DMS53 treated with DMSO at 0.1 percent for 48 hours (cell line): Measurements from ENCODE around the gene MPDZ.

ENCODE experiments used
- DNase-seq: peaks from one replicate; lab custom pipeline; 2025; ENCODE audit not compliant: unreplicated experiment; lab: John Stamatoyannopoulos, UW

Gene MPDZ

GRCh38 chr9:13279284-13280141, at the start of gene MPDZ:
MPDZ (minus strand) TSS chr9:13279692; CDS start chr9:13250315, 29,377 bp downstream.
- peak; percentile 7 for DNase-seq

- DNase-seq: no peak
These were observed 45.5 kb upstream of the MPDZ start for GRCh38 chr9:13324988-13325387.

GRCh38 chr9:13322828-13323550, 43.5 kb upstream of the MPDZ start:
- no peak for DNase-seq

- no peak for DNase-seq
These were observed 38.5 kb upstream of the MPDZ start for GRCh38 chr9:13318027-13318426.

GRCh38 chr9:13296972-13297371, 17.5 kb upstream of the MPDZ start:
- DNase-seq: no peak

GRCh38 chr9:13295556-13295955, 16.1 kb upstream of the MPDZ start:
- DNase-seq: no peak

GRCh38 chr9:13292782-13293181, 13.3 kb upstream of the MPDZ start:
- no peak for DNase-seq

GRCh38 chr9:13292158-13292557, 12.7 kb upstream of the MPDZ start:
- DNase-seq: no peak

GRCh38 chr9:13291718-13292117, 12.2 kb upstream of the MPDZ start:
- no peak for DNase-seq

- DNase-seq: no peak
These were observed 4.5 kb upstream of the MPDZ start for GRCh38 chr9:13284011-13284410.

GRCh38 chr9:13282998-13283397, 3.5 kb upstream of the MPDZ start:
- no peak for DNase-seq

GRCh38 chr9:13281356-13282016, 2.0 kb upstream of the MPDZ start:
- DNase-seq: no peak

GRCh38 chr9:13278368-13279246, 885 bp downstream of the MPDZ start:
- no peak for DNase-seq

GRCh38 chr9:13278023-13278367, 1.5 kb downstream of the MPDZ start:
- DNase-seq: no peak

- no peak for DNase-seq
These were observed 4.4 kb downstream of the MPDZ start for GRCh38 chr9:13274886-13275641.

GRCh38 chr9:13270734-13271133, 8.8 kb downstream of the MPDZ start:
- no peak for DNase-seq

- DNase-seq: no peak
These were observed 9.7 kb downstream of the MPDZ start for GRCh38 chr9:13269589-13270452.

GRCh38 chr9:13268469-13268868, 11.0 kb downstream of the MPDZ start:
- no peak for DNase-seq

GRCh38 chr9:13267743-13268142, 11.7 kb downstream of the MPDZ start:
- DNase-seq: no peak
